GM18519 (cell line): ENCODE results near the gene TBCCD1.
"Not testable (repeated sequence)": the region's sequence is repeated elsewhere in the genome, so short reads cannot be mapped to it uniquely, and the experiment has no call there.

Experiments used
- ATAC-seq: cut with Tn5 transposase; IDR thresholded peaks from one replicate; pipeline ENCODE4 v1.9.1; 2021; ENCODE audit warnings: mild to moderate bottlenecking, moderate library complexity; ENCODE audit not compliant: unreplicated experiment, low FRiP score

The TBCCD1 gene

DNA sequence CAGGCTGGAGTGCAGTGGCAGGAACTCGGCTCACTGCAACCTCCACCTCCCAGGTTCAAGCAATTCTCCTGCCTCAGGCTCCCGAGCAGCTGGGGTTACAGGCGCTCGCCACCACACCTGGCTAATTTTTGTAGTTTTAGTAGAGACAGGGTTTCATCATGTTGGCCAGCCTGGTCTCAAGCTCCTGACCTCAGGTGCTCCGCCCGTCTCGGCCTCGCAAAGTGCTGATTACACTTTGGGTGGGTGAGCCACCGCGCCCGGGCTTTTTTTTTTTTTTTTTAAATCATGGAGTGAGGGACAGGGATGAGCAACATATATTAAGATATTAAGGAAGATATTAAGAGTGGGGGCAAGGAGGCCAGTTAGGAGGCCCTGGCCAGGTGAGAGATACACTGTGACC lies 2.2 kb upstream of the TBCCD1 start:
- ATAC-seq = not testable (repeated sequence)

- no peak for ATAC-seq
Measured at GRCh38 chr3:186566772-186567071, 417 bp downstream of the TBCCD1 start.

DNA sequence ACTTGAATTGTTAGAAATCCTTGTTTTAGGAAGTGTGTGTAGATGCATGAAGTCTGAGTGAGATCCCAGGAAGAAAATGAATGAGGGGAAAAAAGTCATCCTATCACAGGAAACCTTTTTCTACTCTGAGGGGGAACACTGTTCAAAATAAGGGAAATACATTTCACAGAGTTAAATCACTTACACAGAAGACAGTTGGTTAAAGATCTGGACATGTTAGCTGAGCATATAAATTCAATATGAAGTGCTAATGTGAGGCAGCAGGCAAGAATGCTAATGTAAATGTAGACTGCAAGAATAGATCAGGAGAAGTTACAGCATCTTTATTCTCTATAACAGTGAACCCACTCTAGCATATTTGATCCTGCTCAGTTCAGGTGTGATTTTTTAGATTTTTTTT lies 2.6 kb downstream of the TBCCD1 start:
- no peak for ATAC-seq

DNA sequence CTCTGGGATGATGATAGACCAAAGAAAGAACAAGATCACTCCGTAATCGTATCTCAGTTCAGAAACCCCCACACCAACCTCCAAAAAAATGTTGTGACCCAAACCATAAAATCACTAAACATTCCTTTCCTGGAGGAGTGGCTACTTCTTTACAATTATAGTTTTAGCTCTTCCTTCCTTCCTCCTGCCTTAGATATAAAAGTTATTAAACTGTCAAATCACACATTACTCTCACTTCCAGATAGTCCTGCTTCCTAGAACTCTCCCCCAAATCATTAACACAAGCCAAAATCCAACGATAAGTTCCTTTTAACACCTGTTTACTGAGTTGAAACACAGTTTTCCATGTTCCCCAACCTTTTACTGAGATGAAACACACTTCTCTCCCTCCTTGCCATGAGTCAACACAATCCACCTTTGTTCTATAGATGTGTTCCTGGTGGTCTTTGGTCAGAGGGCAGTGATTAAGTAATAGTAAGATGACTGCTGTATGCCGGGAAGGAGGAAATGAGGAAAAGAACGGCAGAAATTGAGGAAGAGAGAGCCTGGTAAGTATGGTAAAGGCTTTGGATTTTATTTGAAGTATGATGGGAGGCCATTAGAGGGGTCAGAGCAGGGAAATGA lies 14.6 kb downstream of the TBCCD1 start:
- ATAC-seq = no peak

GRCh38 chr3:186551387-186551786 lies 15.8 kb downstream of the TBCCD1 start:
- ATAC-seq = no peak

- ATAC-seq = no peak
Measured at GRCh38 chr3:186549497-186549896, 17.6 kb downstream of the TBCCD1 start.

- ATAC-seq = no peak
Measured at GRCh38 chr3:186544281-186544680, 22.9 kb downstream of the TBCCD1 start, which contains the start of gene CRYGS. TSS of gene CRYGS (minus strand) at chr3:186544380. CDS start at chr3:186544326, 54 bp downstream.

- ATAC-seq = no peak
Measured at GRCh38 chr3:186540835-186541226, 26.3 kb downstream of the TBCCD1 start.

DNA sequence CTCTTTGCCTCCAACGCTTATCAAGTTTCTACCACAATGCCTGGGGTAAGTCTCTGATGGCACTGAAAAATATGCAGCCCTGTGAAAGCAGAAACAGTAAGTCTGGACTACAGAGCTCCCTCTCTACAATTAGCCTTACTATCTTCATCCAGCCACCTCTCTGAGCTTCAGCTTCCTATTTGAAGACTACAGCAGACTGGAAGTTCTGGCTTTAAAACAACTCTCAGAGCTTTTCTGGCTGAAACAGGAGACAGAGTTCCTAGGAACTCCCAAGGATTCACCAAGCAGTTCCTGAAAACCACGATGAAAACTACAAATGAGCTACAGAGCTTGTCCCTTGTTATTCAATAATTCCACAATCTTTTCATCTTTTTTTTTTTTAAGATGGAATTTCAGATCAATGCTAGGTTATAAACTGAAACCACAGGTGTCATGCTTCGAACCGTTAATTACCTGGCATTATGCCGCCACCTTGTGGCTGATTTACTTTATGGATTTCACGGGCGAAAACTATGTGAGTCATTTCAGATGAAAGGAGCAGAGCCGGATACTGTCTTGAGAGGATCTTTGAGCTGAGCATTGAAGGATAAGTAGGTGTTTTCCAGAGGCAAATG lies 26.8 kb downstream of the TBCCD1 start:
- peak; percentile 51 for ATAC-seq

DNA sequence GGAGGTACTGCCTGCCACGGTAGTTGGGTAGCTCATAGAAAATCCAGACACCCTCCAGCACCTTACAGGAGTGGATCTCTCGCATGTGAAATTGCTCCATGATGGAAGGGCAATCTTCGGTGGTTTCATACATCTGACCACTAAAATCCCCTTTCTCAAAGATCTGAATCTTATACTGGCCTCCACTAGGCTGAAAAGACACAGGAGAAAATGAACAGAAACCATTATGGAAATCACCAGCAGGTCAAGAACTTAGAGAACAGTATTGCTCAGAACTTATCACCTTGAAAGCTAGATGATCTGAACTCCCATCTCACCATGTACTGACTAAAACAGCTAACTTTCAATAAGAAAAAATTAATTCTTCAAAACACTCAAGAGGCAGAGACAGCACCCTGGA lies 28.4 kb downstream of the TBCCD1 start:
- no peak for ATAC-seq

- ATAC-seq = no peak
Measured at GRCh38 chr3:186536883-186537844, 30.0 kb downstream of the TBCCD1 start.

- ATAC-seq = peak; percentile 78
Measured at GRCh38 chr3:186534113-186534669, 32.9 kb downstream of the TBCCD1 start.

DNA sequence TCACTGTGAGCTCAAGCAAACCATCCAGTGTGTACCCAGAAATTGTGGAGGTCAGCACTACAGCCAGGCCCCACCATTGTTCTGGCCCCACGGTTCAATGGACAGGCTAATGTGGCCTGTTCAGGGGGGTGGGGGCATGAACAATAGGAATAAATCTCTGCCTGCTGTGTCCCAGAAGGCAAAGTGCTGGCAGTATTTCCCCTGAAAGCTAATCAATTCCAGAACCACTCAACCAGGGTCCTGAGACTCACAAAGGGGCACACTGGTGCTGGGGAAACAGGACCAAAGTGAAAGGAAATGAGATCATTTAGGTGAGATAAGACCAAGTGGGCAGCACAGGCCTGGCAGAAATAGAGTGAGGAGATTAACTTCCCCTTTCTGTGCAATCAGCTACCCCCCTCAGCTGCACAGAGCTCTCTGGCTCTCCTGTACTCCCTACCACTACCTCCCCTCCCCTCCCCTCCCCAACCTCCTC lies 34.5 kb downstream of the TBCCD1 start:
- ATAC-seq = peak; percentile 34

DNA sequence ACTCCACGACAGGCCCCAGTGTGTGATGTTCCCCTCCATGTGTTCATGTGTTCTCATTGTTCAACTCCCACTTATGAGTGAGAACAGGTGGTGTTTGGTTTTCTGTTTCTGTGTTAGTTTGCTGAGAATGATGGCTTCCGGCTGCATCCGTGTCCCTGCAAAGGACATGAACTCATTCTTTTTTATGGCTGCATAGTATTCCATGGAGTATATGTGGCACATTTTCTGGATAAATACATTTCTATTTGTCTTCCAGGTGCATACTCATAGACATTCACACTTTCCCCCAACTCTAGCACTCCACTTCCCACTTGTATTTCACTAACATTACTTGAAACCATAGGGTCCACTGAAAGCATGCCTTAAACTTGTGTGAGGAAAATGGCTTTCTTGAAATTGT lies 35.4 kb downstream of the TBCCD1 start:
- not testable (repeated sequence) for ATAC-seq

DNA sequence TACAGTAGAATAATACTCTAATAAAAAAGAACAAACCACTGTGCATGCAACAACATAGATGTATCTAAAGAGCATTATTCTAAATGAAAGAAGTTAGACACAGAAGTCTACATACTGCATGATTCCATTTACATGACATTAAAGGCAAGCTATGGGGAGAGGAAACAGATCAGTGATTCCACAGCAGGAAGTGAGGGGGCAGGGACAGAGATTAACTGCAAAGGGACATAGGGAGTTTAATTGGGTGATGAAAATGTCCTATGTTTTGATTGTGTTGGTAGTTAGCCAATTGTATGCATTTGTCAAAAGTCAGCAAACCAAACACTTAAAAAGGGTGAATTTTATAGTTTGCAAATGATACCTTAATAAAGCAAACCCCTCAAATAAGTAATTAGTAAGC lies 36.7 kb downstream of the TBCCD1 start:
- no peak for ATAC-seq

DNA sequence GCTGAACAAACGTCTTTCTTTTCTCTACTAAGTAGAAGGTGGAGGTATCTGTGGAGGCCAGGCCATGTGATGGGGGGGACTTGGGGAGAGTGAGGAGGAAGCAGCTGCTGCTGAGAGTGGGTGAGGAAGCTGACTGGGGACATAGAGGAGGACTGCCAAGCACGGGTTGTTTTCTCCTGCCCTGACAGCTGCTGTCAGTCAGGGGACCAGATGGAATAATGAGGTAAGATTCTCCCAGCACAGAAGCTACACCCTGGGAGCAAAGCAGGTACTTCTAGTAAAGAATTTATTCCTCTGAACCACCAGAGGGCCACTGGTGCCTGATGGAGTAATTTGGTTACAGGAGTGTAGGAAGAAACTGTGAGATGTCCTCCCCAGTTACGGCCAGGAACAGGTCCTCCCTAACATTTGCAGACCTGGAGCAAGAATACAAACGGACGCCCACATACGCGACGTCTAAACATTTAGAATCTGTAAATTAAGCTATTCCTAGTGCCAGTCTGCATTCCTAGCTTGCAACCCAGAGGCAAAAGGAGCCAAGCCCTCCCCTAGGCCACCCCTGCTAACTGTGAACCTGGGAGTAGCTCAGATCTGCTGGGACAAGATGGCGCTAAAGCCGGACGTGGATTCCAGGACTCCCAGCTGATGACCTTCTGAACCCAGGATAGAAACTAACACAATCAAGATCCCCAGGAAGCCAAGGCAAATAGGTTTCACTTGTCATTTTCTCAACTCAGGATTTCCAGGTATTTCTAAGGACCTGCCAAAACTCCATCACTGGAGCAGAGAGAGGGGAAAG lies 37.7 kb downstream of the TBCCD1 start:
- ATAC-seq = no peak

DNA sequence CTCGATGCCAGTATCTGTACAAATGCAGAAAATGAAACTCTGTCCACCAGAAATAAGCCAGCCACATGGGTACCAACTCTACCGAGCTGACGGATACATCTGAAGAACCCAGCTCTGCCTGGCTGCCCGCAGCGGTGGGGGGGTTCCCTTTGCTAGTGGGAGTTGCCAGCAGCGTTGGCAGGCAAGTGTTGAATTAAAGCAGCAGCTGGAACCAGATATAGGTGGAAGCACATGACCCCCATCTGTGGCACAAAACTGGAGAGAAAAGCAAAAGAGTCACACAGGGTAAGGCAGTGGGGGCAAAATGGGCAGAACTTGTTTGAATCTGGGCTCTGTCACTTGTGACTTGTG lies 40.9 kb downstream of the TBCCD1 start:
- ATAC-seq = no peak

GRCh38 chr3:186525369-186526255 lies 41.5 kb downstream of the TBCCD1 start:
- ATAC-seq = no peak

- ATAC-seq = no peak
Measured at GRCh38 chr3:186524616-186525015, 42.5 kb downstream of the TBCCD1 start.
